Pons (tissue), 1 donor: Measurements from ENCODE around the gene GMCL1.
"Not testable (repeated sequence)": the region's sequence is repeated elsewhere in the genome, so short reads cannot be mapped to it uniquely, and the experiment has no call there.

Source experiments
- DNase-seq: peaks from one replicate; pipeline ENCODE4 v3.0.0-alpha.2; 2016; ENCODE audit warnings: low spot score

Gene GMCL1

DNA sequence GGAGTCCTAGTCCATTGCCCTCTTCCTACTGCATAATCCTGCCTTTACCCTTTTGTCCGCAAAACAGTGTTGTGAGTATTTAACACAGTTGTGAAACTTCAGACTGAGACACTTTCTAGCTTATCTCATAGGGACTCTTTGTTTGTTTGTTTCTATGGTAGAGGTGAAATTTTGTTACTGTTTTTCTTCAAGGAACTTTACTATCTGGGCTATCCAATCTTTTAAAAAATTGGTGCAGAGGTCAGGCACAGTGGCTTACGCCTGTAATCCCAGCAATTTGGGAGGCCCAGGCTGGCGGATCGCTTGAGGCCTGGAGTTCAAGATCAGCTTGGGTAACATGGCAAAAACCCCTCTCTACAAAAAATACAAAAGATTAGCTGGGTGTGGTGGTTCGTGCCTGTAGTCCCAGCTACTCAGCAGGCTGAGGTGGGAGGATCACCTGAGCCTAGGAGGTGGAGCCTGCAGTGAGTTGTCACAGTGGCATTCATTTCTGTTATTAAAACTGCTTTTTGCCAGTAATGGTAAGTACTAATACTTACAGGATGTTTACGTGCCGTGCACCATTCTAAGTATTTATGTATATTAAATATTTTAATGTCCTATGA, 18.8 kb downstream of the GMCL1 start:
- no peak for DNase-seq

- no peak for DNase-seq
Observed at GRCh38 chr2:69858261-69858660, 28.8 kb downstream of the GMCL1 start.

GRCh38 chr2:69863298-69863697, 33.8 kb downstream of the GMCL1 start:
- DNase-seq, result no peak

DNA sequence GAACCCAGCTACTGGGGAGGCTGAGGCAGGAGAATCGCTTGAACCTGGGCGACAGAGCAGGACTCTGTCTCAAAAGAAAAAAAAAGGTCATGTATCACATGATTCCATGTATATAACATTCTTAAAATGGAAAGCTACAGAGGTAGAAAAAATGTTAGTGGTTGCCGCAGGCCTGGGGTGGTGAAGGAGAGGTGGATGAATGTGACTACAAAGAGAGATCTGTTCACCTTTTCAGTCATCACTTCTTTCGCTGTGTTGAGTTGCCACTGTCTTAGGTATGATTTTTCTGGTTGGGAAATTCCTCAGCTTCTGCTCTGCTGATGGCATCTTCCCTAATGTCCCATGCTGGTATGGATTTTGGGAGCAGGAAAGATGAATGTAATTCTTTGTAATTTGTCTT, 59.0 kb downstream of the GMCL1 start:
- no peak for DNase-seq

- DNase-seq, result no peak
Observed at GRCh38 chr2:69889302-69889701, 59.8 kb downstream of the GMCL1 start.

- no peak for DNase-seq
Observed at GRCh38 chr2:69890881-69891280, 61.4 kb downstream of the GMCL1 start.

- DNase-seq, result not testable (repeated sequence)
Observed at GRCh38 chr2:69892838-69893424, 63.5 kb downstream of the GMCL1 start.

DNA sequence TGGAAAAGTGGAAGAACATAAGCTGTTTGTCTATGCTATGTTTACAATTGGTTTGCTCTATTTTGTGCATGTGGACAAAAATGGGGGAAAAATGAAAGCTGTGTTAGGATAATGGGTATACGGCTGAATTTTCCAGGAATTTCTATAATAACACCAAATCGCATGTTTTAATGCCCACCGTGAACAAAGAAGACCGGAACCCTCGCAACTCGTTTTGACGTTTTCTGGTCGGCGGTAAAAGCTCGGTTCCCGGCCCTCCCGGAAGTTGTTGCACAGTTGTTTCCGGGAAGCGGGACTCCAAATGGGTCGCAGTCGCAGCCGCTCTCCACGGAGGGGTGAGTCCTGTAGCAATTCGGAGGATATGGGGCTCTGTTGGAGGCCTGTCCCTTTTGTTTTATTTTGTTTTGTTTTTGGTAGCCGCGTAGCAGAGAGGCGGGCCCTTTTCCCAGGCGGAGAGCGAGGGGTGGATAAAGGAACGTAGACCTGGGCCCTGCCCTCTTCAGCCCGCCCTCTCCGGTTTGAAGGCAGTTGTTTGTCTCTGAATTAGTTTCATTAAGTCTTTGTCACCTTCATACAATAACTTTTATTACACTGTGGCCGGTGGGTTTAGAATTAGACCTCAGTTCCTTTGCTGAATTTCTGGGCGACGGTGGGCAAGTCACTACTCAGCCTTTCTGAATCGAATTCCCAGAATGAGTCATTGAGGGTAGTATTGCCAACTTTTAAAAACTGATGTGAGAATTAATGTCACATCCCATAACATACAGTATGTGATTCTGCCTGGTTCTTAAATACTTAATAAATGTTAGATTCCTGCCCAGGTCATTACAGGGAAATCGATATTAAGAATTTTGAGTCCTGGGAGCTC, 64.5 kb downstream of the GMCL1 start, which contains the start of gene SNRNP27:
TSS of gene SNRNP27 (plus strand) at position 273 of the 868 bp plus-strand sequence. CDS start at position 302, 29 bp downstream.
- DNase-seq, result peak; percentile 74

DNA sequence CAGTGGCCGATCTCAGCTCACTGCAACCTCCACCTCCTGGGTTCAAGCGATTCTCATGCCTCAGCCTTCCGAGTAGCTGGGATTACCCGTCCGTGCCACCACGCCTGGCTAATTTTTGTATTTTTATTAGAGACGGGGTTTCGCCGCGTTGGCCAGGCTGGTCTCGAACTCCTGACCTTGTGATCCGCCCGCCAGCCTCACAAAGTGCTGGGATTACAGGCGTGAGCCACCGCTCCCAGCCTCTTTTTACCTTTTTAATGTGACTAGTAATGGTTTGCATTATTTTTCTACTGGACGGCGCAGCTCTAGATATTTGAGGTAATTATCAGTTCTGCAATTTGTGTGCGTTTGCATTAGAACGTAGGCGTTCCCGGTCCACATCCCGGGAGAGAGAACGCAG, 65.3 kb downstream of the GMCL1 start:
- DNase-seq, result not testable (repeated sequence)

DNA sequence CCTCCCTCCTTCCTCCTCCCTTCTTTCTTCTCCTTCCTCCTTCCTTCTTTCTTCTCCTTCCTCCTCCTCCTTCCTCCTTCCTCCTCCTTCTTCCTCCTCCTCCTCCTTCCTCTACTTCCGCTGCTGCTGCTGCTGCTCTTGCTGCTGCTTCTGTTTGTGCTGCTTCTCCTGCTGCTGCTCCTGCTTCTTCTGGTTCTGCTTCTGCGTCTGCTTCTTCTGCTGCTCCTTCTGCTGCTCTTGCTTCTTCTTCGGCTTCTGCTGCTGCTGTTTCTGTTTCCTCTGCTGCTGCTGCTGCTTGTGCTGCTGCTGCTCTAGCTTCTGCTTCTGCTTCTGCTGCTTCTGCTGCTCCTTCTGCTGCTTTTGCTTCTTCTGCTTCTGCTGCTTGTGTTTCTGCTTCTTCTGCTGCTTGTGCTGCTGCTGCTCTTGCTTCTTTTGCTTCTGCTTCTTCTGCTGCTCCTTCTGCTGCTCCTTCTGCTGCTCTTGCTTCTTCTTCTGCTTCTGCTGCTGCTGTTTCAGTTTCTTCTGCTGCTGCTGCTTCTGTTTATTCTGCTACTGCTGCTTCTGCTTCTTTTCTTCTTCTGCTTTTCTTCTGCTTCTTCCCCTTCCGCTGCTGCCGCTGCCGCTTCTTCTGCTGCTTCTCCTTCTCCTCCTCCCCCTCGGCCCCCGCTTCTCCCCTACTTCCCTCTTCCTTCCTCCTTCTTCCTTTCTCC, 72.9 kb downstream of the GMCL1 start:
- DNase-seq, result no peak

- no peak for DNase-seq
Observed at GRCh38 chr2:69907216-69907615, 77.8 kb downstream of the GMCL1 start.

- peak; percentile 92 for DNase-seq
Observed at GRCh38 chr2:69911985-69912563, 82.6 kb downstream of the GMCL1 start.

DNA sequence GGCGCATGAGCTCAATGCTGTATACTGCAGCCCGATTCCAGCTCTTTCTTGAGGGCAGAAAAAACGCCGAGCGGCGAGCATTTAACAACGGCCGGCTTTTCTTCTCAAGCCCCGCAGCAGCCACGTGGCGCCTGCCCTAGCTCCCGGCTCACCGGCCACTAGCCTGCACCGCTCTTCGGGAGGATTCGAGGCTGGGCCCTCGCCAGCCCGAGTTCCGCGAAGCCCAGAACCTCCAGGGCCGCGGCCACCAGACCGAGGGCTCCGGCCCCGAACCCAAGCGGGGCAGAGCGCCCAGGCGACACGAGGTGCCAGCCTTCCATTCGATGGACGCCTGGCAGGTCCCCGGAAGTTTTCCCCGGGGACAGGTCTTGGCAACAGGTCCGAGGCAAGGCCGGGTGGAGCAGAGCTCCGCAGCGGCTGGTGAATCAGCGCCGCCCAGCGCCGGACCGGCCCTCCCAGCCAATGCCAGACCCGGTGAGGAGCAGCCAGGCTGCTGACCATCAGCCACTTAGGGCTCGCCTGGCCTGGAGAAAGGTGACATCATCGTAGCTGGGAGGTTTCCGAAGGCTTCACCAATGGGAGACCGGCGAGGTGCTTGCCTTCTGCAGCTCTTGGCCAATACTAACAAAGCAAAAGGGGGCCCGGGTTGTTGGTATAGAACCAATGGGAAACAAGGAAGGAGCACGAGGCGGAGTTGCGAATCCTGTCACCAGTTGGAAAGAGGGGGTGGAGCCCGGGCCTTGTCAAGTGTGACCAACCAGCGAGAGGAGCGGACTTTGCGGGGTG, 84.9 kb downstream of the GMCL1 start:
- DNase-seq, result peak; percentile 100

- no peak for DNase-seq
Observed at GRCh38 chr2:69914950-69915945, 85.8 kb downstream of the GMCL1 start, which contains the start of gene MXD1. Gene MXD1 (plus strand): TSS chr2:69915109. CDS start chr2:69915331, 222 bp downstream.

DNA sequence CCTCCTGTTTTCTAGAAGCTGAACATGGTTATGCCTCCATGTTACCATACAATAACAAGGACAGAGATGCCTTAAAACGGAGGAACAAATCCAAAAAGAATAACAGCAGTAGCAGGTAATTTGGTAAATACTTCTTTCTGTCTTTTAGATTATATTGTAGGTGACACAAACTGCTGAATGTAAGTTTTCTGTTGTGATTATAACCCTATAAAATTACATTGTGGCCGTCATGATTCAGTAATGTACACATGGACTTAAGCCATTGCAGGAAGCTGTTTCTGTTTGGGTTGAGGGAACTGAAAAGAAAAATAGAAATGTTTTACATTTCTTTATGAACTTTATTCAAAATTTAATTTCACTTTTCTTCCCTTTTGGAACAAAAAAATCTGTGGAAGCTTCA, 86.6 kb downstream of the GMCL1 start:
- no peak for DNase-seq

- no peak for DNase-seq
Observed at GRCh38 chr2:69917852-69918251, 88.4 kb downstream of the GMCL1 start.

DNA sequence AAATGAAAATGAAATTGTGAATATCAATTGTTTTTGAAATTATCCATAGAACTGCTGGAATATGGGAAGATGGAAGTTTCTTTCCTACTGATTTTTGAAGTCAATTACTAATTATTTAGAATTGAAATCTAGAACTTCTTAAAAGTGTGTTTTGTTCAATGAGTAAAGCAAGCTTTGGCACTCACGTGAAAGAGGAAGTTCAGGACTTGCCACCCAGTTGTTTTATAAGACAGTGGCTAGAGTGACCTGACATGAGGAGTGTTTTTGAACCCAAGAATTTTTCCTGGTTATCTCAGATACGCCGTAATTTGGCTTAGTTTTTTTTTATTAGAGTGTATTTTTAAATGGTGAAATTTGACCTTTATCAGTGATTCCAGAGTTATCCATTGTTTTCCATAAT, 88.9 kb downstream of the GMCL1 start:
- DNase-seq, result no peak

GRCh38 chr2:69923116-69923515, 93.7 kb downstream of the GMCL1 start:
- DNase-seq, result no peak

- no peak for DNase-seq
Observed at GRCh38 chr2:69926849-69927515, 97.5 kb downstream of the GMCL1 start.
